GM11168 (cell line): ENCODE measurements around the gene PLCL1.

Experiments
- in situ Hi-C: fragments of 300-500 bp; cut with MboI; formaldehyde crosslinking; loops from one replicate; pipeline ENCODE4 v1.12.0; 2022; ENCODE audit warnings: low sequenced_read_pairs; ENCODE audit not compliant: unreplicated experiment

Gene PLCL1

GRCh38 chr2:197978971-197979370 lies 174.6 kb downstream of the PLCL1 start:
- in situ Hi-C loops = no loop called here

GRCh38 chr2:197982565-197982964 lies 178.2 kb downstream of the PLCL1 start:
- in situ Hi-C loops = no loop called here

GRCh38 chr2:197985029-197985638 lies 180.7 kb downstream of the PLCL1 start:
- in situ Hi-C loops = no loop called here

- in situ Hi-C loops = no loop called here
These were observed 182.6 kb downstream of the PLCL1 start for GRCh38 chr2:197986977-197987376.

GRCh38 chr2:197990356-197990755 lies 186.0 kb downstream of the PLCL1 start:
- in situ Hi-C loops = no loop called here

- in situ Hi-C loops = no loop called here
These were observed 188.2 kb downstream of the PLCL1 start for GRCh38 chr2:197992482-197993133.

- in situ Hi-C loops = no loop called here
These were observed 189.0 kb downstream of the PLCL1 start for GRCh38 chr2:197993363-197993762.

- in situ Hi-C loops = no loop called here
These were observed 189.4 kb downstream of the PLCL1 start for GRCh38 chr2:197993830-197994229.

GRCh38 chr2:197994751-197995150 lies 190.4 kb downstream of the PLCL1 start:
- in situ Hi-C loops = no loop called here

- in situ Hi-C loops = no loop called here
These were observed 192.2 kb downstream of the PLCL1 start for GRCh38 chr2:197996583-197996982.

- in situ Hi-C loops = no loop called here
These were observed 192.7 kb downstream of the PLCL1 start for GRCh38 chr2:197997083-197997541.

GRCh38 chr2:197998702-197999101 lies 194.3 kb downstream of the PLCL1 start:
- in situ Hi-C loops = no loop called here

- in situ Hi-C loops = no loop called here
These were observed 196.0 kb downstream of the PLCL1 start for GRCh38 chr2:198000417-198000816.

- in situ Hi-C loops = no loop called here
These were observed 199.8 kb downstream of the PLCL1 start for GRCh38 chr2:198004173-198004572.

GRCh38 chr2:198004921-198005829 lies 200.8 kb downstream of the PLCL1 start:
- in situ Hi-C loops = no loop called here

GRCh38 chr2:198006733-198007132 lies 202.3 kb downstream of the PLCL1 start:
- in situ Hi-C loops = no loop called here

GRCh38 chr2:198008230-198008629 lies 203.8 kb downstream of the PLCL1 start:
- in situ Hi-C loops = no loop called here

- in situ Hi-C loops = no loop called here
These were observed 207.6 kb downstream of the PLCL1 start for GRCh38 chr2:198012025-198012424.

- in situ Hi-C loops = no loop called here
These were observed 211.8 kb downstream of the PLCL1 start for GRCh38 chr2:198016243-198016642.

GRCh38 chr2:198017068-198017467 lies 212.7 kb downstream of the PLCL1 start:
- in situ Hi-C loops = no loop called here

- in situ Hi-C loops = no loop called here
These were observed 224.6 kb downstream of the PLCL1 start for GRCh38 chr2:198028955-198029354.
